ENCODE measurements around the gene IARS2.
"Not testable (repeated sequence)": the region's sequence is repeated elsewhere in the genome, so short reads cannot be mapped to it uniquely, and the experiment has no call there.

Gene IARS2

GRCh38 chr1:220169887-220170286, 76.0 kb downstream of the IARS2 start:
- not testable (repeated sequence) for DNase-seq

- no peak for DNase-seq
Observed at GRCh38 chr1:220170836-220171526, 77.0 kb downstream of the IARS2 start.

GRCh38 chr1:220176540-220176939, 82.6 kb downstream of the IARS2 start:
- DNase-seq: no peak

- no peak for DNase-seq
Observed at GRCh38 chr1:220182111-220182510, 88.2 kb downstream of the IARS2 start.

- no peak for DNase-seq
Observed at GRCh38 chr1:220182656-220183055, 88.7 kb downstream of the IARS2 start.

- DNase-seq: no peak
Observed at GRCh38 chr1:220184506-220184905, 90.6 kb downstream of the IARS2 start.

GRCh38 chr1:220186752-220187151, 92.8 kb downstream of the IARS2 start:
- no peak for DNase-seq

GRCh38 chr1:220188538-220188937, 94.6 kb downstream of the IARS2 start:
- DNase-seq: no peak

- DNase-seq: no peak
Observed at GRCh38 chr1:220189750-220190347, 95.9 kb downstream of the IARS2 start.

- DNase-seq: no peak
Observed at GRCh38 chr1:220195701-220196100, 101.8 kb downstream of the IARS2 start.

Data from activated CD4-positive, alpha-beta T cell treated with anti-CD3 and anti-CD28 coated beads, Interleukin-2, amount 50 U/mL, for 4 hours (primary cell).